HG02943 (cell line): Measurements from ENCODE around the gene PYGB.
"Not testable (repeated sequence)": the region's sequence is repeated elsewhere in the genome, so short reads cannot be mapped to it uniquely, and the experiment has no call there.

Experiments
- ATAC-seq: cut with Tn5 transposase; IDR thresholded peaks from one replicate; pipeline ENCODE4 v1.9.1; 2021; ENCODE audit warnings: mild to moderate bottlenecking, low read depth, moderate library complexity; ENCODE audit not compliant: unreplicated experiment

Gene PYGB

GRCh38 chr20:25323496-25324246 lies 75.8 kb downstream of the PYGB start:
- ATAC-seq = no peak

DNA sequence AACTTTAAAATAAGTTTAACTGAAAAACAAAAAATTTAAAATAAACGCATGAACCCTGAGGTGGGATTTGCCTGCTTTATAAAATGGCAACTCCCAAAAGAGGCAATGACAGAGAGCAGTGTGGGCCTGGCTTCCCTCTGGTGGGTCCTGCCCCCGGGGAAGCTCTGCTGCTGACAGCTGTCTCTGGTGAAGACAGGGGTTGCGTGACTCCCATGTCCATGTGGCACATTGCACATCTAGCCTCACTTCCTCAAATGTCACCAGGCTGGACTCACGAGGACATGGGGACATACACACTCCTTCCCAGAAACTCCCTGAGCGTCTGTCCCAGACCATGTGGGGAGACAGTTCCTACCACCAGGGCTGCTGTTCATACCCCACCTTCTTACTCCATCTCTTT lies 76.5 kb downstream of the PYGB start:
- no peak for ATAC-seq

DNA sequence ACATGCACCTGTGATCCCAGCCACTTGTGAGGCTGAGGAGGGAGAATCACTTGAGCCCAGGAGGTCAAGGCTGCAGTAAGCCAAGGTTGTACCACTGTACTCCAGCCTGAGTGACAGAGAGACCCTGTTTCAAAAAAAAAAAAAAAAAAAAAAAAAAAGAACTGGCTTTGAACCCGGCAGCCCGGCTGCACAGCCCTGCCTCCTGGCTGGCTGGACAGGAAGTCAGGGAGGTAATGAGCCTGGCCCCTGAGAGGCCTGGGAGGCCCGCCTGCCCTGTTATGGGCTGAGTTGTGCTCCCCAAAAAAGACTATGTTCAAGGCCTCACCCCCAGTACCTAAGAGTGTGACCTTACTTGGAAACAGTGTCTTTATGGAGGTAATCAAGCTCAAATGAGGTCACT lies 77.2 kb downstream of the PYGB start:
- no peak for ATAC-seq

DNA sequence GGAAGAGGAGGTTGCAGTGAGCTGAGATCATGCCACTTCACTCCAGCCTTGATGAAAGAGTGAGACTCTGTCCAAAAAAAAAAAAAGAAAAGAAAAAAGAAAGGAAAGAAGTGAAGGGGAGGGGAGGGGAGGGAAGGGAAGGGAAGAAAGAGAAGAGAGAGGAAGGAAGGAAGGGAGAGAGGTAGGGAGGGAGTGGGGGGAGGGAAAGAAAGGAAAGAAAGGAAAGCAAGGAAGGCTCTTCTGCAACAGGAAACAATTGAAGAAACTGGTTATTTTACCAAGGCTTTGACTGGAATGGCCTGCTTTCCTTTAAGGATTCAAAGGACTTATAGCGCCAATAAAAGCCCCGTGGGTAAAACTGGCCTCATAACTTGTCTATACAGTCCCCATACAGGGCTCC lies 78.1 kb downstream of the PYGB start:
- no peak for ATAC-seq

DNA sequence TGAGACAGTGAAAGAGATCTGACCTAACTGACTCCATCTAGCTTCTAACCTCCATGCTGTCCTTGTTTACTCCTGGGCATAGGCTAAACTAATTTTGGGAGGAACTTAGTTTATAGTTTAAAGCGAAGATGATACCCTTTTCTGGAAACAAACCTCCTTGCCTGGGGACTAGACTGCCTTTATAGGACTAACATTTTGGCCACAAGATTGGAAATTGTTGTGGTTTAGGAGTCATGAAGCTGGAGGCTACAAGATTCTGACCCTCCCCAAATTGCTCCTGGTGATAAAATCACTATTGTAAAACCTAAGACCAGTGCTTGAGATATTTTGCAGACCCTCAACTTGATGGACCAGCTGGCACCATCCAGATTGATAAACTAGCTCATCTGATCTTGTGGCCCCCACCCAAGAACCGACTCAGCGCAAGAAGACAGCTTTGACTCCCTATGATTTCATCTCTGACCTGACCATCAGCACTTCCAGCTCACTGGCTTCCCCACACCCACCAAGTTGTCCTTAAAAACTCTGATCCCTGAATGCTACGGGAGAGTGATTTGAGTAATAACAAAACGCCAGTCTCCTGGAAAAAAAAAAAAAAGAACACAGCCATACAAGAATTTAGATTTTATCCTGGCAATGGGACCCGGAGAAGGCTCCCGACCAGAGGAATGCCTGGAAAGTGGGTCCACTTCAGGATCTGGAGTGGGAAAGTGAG lies 79.8 kb downstream of the PYGB start:
- no peak for ATAC-seq

GRCh38 chr20:25328954-25329498 lies 81.1 kb downstream of the PYGB start:
- no peak for ATAC-seq

- not testable (repeated sequence) for ATAC-seq
Measured at GRCh38 chr20:25334972-25335371, 87.1 kb downstream of the PYGB start.

- no peak for ATAC-seq
Measured at GRCh38 chr20:25336561-25337422, 88.9 kb downstream of the PYGB start.

DNA sequence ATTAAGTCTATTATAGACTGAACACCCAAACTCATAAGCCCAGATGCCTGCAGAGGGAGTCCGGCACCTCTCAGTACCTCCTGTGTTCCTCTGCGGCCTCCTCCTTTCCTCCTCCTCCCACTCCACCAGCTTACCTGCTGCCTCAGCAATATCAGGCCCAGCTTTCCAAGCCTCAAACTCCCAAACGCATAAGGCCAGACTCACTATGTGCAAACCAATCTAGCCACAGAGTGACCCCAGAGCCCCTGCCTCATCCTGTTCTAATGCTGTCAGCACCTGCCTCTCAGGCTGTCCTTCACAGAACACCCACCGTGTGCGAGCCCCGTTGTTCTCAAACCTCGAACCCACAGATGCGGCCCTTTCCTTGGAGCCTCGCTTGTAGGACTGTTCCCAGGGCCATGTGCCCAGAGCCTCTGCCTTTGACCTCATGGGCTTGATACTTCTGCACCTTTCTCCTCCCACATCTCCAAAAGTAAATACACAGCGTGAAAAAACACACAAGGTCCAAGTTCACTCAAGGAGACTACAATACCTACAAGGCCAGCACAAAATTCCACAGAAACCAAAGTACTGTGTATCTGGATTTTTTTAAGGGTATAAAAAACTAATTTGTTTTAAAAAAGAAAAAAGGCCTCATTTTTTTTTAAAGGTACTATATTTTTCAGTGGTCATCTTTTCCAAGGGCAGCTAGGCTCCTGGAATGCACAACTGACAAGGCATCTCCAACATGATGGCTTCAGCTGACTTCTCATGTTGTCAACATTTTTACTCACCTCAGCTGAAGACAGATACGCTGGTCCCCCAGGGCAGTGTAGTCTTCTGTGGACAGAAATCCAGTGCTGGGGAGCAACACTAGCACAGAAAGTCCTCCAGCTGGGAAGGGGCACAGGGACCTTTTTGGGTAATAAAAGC lies 90.5 kb downstream of the PYGB start:
- no peak for ATAC-seq

- no peak for ATAC-seq
Measured at GRCh38 chr20:25339608-25340007, 91.7 kb downstream of the PYGB start.

GRCh38 chr20:25340380-25340779 lies 92.5 kb downstream of the PYGB start:
- no peak for ATAC-seq

GRCh38 chr20:25341716-25342680 lies 94.1 kb downstream of the PYGB start:
- ATAC-seq = no peak

GRCh38 chr20:25344634-25345033 lies 96.7 kb downstream of the PYGB start:
- no peak for ATAC-seq

- no peak for ATAC-seq
Measured at GRCh38 chr20:25345721-25346120, 97.8 kb downstream of the PYGB start.

DNA sequence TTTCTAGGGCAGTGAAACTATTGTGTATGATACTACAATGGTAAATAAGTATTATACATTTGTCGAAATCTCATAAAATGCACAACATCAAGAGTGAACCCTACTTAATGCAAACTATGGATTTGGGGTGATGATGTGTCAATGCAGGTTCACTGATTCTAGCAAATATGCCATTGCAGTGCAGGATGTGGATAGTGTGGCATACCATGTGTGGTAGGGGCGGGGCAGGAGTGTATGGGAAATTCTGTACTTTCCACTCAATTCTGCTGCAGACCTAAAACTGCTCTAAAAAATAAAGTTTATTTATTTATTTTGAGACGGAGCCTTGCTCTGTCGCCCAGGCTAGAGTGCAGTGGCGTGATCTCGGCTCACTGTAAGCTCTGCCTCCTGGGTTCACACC lies 98.5 kb downstream of the PYGB start:
- ATAC-seq = no peak
